Measurements from ENCODE around the gene GSTO2.

GRCh38 chr10:104297697-104298660, 29.0 kb downstream of the GSTO2 start:
- TF ChIP-seq EZH2 (IDR thresholded peaks at IDR 0.05), result no peak
- no peak for TF ChIP-seq POLR2AphosphoS5 (IDR thresholded peaks at IDR 0.05; ENCODE audit: borderline replicate concordance, low read depth, low read length)
- TF ChIP-seq FOXP2 (optimal IDR thresholded peaks at IDR 0.05; ENCODE audit: control extremely low read depth, extremely low read length, insufficient read depth), result no peak

Data from SK-N-MC (cell line).